ENCODE results near the gene SKA1.

The SKA1 gene, protein sequence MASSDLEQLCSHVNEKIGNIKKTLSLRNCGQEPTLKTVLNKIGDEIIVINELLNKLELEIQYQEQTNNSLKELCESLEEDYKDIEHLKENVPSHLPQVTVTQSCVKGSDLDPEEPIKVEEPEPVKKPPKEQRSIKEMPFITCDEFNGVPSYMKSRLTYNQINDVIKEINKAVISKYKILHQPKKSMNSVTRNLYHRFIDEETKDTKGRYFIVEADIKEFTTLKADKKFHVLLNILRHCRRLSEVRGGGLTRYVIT

DNA sequence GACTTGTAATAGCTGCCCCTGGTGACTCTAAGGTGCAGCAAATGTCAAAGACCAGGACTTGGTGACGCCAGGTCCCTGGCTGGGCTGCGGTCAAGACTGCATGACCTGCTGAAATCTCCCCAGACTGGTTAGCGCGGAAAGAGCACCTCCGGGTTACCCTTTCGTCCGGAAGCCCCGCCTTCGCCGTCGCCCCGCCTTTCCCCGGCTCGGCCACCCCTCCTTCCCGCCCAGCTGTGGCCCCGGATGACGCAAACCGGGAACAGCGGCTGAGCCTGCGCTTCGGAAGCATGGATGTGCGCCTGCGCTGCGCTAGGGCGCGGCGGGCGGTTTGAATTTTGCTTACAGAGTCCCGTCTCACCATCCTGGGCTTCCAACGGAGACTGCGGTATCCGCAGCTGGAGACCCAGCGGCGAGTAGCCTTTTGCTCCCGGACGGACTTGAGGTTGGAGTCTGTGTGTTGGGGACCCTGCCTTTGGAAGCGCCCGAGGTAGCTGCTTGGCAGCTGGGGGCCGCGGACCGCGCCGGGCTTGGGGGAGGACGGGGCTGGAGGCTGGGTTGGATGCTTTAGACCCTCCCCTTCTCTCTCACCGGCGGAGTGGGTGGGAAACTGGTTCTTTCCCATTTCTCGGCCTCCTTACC, at the start of gene SKA1:
Gene SKA1 (plus strand): TSS at position 294 of the 639 bp plus-strand sequence. CDS start 785 bp downstream, outside the sequence.
- ChIA-PET CTCF (interaction anchor here (1.0 to 1.9 kb wide), 5 partner anchors 11 to 157 kb away, joined by 3 to 19 read pairs (median 3); no protein-coding TSS in a partner anchor), POLR2A (interaction anchor here (0.6 to 1.2 kb wide), 3 partner anchors 93 to 1427 kb away, joined by 3 read pairs; partner anchors contain the start of gene MBD1)
- peak; percentile 99 for DNase-seq (ENCODE audit: extremely low spot score)
- TF ChIP-seq, protein P1, sequence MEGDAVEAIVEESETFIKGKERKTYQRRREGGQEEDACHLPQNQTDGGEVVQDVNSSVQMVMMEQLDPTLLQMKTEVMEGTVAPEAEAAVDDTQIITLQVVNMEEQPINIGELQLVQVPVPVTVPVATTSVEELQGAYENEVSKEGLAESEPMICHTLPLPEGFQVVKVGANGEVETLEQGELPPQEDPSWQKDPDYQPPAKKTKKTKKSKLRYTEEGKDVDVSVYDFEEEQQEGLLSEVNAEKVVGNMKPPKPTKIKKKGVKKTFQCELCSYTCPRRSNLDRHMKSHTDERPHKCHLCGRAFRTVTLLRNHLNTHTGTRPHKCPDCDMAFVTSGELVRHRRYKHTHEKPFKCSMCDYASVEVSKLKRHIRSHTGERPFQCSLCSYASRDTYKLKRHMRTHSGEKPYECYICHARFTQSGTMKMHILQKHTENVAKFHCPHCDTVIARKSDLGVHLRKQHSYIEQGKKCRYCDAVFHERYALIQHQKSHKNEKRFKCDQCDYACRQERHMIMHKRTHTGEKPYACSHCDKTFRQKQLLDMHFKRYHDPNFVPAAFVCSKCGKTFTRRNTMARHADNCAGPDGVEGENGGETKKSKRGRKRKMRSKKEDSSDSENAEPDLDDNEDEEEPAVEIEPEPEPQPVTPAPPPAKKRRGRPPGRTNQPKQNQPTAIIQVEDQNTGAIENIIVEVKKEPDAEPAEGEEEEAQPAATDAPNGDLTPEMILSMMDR (IDR thresholded peaks at IDR 0.05; ENCODE audit: control extremely low read depth, extremely low read depth, low read depth, missing control alignments), result no peak

DNA sequence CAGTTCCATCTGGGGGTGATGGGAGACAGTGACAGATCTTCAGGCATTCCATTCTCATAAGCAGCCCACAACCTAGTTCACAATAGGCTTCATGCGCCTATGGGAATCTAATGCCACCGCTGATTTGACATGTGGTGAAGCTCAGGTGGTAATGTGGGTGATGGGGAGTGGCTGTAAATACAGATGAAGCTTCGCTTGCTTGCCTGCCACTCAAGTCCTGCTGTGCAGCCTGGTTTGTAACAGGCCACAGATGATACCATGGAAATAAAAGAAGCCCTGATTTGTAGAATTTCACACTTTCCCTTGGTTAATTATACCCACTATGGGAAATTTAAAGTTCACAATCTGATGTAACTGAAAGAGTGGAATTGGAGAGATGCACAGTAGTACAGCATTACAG, 46.9 kb upstream of the SKA1 start:
- ChIA-PET CTCF (interaction anchor here (1.0 to 2.4 kb wide), 4 partner anchors 8 to 61 kb away, joined by 3 to 6 read pairs (median 6); partner anchors contain the start of gene CFAP53), POLR2A (no interaction called here)
- no peak for DNase-seq (ENCODE audit: extremely low spot score)
- TF ChIP-seq, protein P1 (IDR thresholded peaks at IDR 0.05; ENCODE audit: control extremely low read depth, extremely low read depth, low read depth, missing control alignments), result no peak

DNA sequence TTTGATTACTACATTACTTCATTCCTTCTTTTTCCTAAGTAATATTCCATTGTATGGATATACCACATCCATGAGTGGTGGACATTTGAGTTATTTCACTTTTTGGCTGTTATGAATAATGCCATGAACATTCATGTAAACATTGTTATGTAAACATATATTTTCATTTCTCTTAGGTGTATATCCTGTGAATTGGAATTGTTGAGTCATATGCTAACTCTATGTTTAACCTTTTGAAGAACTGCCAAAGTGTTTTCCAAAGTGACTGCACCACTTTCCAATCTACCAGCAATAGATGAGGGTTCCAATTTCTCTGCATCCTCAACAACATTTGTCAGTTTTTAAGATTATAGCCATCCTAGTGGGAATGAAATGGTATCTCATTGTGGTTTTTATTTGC, 44.7 kb upstream of the SKA1 start:
- ChIA-PET POLR2A (no interaction called here), CTCF (no interaction called here)
- TF ChIP-seq, protein P1 (IDR thresholded peaks at IDR 0.05; ENCODE audit: control extremely low read depth, extremely low read depth, low read depth, missing control alignments), result no peak
- no peak for DNase-seq (ENCODE audit: extremely low spot score)

DNA sequence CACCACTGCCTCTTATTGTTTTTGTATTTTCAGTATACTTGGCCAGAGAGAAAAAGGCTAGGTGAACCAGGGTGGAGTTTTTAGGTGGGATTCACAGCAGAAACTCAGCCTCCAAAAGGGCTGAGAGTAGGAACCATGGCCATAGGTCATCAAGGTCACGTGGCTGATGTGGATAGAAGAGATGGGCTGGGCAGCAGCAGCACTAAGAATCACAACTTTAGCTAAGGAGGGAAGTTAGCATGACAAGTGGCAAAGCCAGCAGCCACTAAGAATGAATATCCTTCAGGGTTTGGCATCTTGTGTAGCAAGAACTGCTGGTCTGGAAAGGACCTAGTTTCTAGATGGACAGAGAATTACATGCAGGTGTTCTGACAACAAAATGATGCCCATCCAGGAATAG, 43.2 kb upstream of the SKA1 start:
- ChIA-PET POLR2A (no interaction called here), CTCF (interaction anchor here (2.3 to 3.4 kb wide), 4 partner anchors 11 to 26 kb away, joined by 6 to 21 read pairs (median 10); no protein-coding TSS in a partner anchor)
- TF ChIP-seq, protein P1 (IDR thresholded peaks at IDR 0.05; ENCODE audit: control extremely low read depth, extremely low read depth, low read depth, missing control alignments), result no peak
- DNase-seq (ENCODE audit: extremely low spot score), result no peak

DNA sequence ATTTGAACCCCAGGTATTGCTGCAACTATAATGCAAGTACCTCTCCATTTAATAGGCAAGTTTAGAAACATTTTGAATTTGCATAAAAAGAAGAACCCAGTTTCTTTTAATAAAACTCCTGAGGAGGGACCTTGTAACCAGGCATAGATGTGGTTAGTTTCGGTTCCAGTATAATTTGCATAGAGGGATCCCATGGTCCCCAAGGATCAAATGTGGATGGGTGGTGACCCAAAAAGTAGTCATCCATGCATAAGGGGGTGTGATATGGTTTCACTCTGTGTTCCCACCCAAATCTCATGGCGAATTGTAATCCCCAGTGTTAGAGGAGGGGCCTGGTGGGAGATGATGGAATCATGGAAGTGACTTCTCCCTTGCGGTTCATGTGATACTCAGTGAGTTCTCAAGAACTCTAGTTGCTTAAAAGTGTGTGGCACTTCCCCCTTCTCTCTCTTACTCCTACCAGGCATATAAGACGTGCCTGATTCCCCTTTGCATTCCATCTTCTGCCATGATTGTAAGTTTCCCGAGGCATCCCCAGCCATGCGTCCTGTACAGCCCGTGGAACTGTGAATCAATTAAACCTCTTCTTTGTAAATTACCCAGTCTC, 40.2 kb upstream of the SKA1 start:
- POLR2A ChIA-PET, result no interaction called here
- TF ChIP-seq, protein P1 (IDR thresholded peaks at IDR 0.05; ENCODE audit: control extremely low read depth, extremely low read depth, low read depth, missing control alignments), result no peak
- no peak for DNase-seq (ENCODE audit: extremely low spot score)
- CTCF ChIA-PET, result interaction anchor here (3.4 kb wide), 1 partner anchor 23 kb away, joined by 21 read pairs; no protein-coding TSS in a partner anchor

DNA sequence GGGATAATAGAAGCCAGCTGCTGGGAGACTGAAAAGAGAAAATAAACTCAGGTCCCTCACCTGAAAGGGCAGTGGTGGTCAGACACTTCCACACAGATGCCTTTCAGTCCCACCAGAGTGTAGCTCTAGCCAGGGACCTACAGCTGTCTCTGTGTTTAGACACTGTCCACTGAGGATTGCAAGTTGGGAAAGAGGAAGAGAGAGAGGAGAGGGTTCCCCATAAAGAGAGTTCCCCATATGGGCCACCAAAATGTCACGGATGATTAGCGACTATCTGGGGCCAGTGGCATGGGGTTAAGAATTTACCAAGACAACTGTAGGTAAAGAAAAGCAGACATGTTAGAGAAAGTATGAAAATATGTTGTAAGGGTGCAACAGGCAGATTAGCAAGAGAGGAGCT, 36.7 kb upstream of the SKA1 start:
- no peak for DNase-seq (ENCODE audit: extremely low spot score)
- ChIA-PET CTCF (interaction anchor here (1.1 to 4.7 kb wide), 5 partner anchors 11 to 130 kb away, joined by 3 to 41 read pairs (median 3); no protein-coding TSS in a partner anchor), POLR2A (no interaction called here)
- TF ChIP-seq, protein P1 (IDR thresholded peaks at IDR 0.05; ENCODE audit: control extremely low read depth, extremely low read depth, low read depth, missing control alignments), result no peak

Measured in GM10248 (cell line).